GM21423 (cell line): ENCODE data around the gene MID1.

Experiments used
- ATAC-seq: cut with Tn5 transposase; IDR thresholded peaks from one replicate; pipeline ENCODE4 v1.9.1; 2021; ENCODE audit warnings: mild to moderate bottlenecking, moderate library complexity; ENCODE audit not compliant: unreplicated experiment

Gene MID1, protein sequence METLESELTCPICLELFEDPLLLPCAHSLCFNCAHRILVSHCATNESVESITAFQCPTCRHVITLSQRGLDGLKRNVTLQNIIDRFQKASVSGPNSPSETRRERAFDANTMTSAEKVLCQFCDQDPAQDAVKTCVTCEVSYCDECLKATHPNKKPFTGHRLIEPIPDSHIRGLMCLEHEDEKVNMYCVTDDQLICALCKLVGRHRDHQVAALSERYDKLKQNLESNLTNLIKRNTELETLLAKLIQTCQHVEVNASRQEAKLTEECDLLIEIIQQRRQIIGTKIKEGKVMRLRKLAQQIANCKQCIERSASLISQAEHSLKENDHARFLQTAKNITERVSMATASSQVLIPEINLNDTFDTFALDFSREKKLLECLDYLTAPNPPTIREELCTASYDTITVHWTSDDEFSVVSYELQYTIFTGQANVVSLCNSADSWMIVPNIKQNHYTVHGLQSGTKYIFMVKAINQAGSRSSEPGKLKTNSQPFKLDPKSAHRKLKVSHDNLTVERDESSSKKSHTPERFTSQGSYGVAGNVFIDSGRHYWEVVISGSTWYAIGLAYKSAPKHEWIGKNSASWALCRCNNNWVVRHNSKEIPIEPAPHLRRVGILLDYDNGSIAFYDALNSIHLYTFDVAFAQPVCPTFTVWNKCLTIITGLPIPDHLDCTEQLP

DNA sequence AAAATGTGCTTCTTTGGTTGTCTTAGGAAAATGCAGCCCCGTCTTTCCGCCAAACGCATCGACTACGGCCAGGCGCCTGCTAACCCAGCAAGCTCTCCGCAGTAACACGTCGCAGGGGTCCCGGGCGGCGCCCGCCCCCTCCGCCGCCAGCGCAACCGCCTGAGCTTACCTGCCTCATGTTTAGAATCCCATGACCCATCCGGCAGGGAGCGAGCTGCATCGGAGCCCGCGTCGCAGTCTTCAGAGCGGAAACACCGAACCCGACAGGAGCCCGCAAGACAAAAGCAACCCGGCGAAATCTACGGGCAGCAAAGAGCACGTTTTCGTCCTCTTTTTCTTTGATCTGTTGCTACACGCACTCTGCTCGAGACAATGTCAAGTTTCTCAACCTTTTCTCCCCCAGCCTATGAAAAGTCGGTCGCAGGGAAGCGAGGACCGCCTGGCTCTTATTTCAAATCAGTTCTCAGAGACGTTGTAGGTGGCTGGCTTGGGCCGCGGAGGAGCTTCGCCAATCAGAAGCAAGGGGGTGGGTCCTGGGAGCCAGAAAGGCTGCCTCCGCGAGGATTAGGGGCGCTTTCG, at the start of gene MID1:
MID1 (minus strand) TSS at position 465 of the 579 bp plus-strand sequence. CDS start 53,038 bp downstream, outside the sequence.
- ATAC-seq = no peak

- no peak for ATAC-seq
Observed at GRCh38 chrX:10667143-10667542, 46.8 kb upstream of the MID1 start.

GRCh38 chrX:10666102-10666501, 45.7 kb upstream of the MID1 start:
- ATAC-seq = no peak

GRCh38 chrX:10665681-10666080, 45.3 kb upstream of the MID1 start:
- ATAC-seq = no peak

GRCh38 chrX:10660171-10660570, 39.8 kb upstream of the MID1 start:
- no peak for ATAC-seq

- ATAC-seq = no peak
Observed at GRCh38 chrX:10656214-10656613, 35.8 kb upstream of the MID1 start.

DNA sequence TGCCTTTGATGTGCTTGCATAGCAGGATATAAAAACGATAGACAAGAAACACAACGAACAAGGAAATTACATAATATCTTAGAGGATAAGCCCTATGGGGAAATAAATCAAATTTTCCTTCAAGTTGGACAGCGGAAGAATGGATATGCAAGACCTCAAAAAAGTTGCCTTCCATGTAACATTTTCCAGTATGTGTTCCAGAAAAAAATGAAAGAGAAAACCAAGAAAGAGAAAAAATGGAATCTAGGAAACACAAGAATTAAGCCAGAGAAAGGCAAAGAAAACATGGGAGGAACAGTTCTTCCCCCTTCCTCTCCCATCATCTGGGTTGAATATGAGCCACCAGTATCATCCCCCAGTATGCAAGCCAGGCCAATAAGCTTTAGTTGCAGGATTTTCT, 34.6 kb upstream of the MID1 start:
- no peak for ATAC-seq

GRCh38 chrX:10653302-10653701, 32.9 kb upstream of the MID1 start:
- ATAC-seq = no peak

DNA sequence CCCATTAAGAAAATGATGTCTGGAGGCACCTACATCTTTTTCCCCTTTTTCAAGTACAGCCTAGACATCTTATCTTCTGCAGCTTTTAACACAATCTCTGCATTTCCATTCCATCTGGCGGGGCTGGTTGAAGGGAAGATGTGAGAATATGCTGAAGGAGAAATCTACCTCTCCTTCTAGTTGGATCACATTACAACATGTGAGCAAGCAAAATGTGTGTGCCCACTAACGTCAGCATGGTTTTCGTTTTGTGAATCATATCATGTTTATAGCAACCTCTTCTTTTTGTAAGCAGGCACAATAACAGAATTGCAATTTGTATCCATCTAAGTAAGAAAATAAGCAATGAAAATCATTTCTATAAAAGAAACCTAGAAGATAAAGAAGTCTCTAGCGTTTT, 28.9 kb upstream of the MID1 start:
- no peak for ATAC-seq

DNA sequence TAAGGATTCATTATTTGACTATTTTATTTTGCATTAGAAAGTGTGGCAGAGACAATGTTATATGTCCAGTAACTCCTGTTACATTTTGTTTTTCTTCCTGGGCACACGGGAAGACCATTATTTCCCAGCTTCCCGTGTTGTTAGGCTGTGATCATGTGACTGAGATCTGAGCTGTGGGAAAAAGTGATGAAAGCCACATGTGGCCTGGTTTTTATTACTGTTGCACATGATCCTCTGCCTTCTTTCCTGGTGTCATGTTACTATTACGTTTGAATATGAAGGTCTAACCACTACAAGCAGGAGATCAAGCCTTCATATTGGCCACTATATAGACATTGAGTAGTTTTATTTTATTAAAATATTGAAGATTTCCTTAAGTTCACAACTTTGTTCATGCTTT, 28.2 kb upstream of the MID1 start:
- ATAC-seq = no peak

DNA sequence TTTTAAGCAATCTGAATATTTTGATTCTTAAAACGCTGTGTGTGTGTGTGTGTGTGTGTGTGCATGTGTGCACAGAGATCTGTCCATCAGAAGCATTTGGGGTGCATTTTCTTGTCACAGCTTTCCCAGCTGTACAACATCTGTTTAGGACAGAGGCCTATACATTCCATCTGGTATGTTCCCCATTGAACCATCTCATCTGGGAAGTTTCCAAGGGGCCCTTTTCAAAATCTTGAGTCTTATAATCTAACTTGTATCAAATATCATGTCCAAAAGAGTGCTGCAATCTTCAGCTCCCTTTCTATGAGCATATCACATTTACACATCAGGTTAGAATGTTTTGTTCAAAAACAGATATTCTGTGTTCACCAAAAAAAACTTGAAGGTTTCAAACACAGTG, 16.5 kb upstream of the MID1 start:
- no peak for ATAC-seq

GRCh38 chrX:10636337-10636736, 16.0 kb upstream of the MID1 start:
- no peak for ATAC-seq

- no peak for ATAC-seq
Observed at GRCh38 chrX:10634392-10635161, 14.2 kb upstream of the MID1 start.

DNA sequence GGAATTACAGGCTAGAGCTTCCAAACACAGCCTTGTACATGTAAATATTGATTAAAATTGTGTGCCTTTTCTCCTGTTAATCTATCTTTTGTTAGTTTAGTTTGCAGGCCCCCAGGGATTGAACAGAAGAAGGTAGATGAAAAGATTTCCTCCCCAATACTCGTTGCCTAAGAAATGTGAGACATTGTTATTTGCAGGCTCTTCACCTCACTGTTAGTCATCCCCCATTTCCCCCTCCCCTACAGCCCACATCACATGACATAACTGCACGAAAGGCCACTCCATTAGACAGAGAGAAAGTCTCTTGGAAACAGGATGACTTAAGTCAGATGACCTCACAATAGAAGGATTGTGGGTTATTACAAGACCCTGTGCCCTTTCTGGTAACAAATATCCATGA, 13.3 kb upstream of the MID1 start:
- ATAC-seq = no peak

- no peak for ATAC-seq
Observed at GRCh38 chrX:10631416-10632145, 11.2 kb upstream of the MID1 start.

- no peak for ATAC-seq
Observed at GRCh38 chrX:10630320-10630719, 9.9 kb upstream of the MID1 start.

DNA sequence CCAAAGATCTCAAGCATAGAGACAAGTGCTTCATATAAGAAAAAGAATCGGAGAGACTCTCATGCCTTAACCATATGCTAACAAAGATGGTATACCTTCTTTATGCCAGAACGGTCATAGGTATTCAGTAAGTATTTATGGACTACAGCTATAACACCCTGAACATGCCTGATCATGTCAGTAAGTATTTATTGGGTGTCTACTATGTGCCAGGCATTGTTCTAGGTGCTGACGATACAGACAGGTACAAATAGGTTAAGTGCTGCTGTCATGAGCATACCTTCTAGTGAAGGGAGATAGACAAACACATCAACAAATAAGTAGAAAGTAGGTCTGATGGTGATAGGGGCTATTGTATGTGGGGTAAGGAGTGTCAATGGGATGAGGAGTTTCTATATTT, 9.5 kb upstream of the MID1 start:
- ATAC-seq = no peak

- ATAC-seq = no peak
Observed at GRCh38 chrX:10628906-10629305, 8.5 kb upstream of the MID1 start.

DNA sequence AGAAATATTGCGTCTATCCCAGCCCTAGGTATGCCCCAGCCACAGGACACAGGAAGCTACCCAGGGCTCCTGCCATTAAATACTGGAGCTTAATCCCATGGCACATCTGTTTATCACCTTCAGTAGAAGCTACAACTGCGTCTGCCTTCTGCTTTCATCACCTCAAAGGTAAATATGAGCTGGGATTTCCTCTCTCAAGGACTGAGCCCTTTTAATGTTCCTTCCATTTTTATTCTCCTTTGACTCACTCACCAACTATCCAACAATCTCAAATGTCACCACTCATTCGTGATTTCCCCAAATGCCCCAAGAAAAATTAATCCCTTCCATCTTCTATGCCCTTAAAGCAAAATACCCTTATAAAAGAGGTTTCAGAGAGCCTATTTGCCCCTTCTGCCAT, 1.8 kb upstream of the MID1 start:
- ATAC-seq = no peak

GRCh38 chrX:10619425-10620046, 849 bp downstream of the MID1 start:
- no peak for ATAC-seq
